GM18870 (cell line): ENCODE measurements around the gene ABCC6.
"Not testable (repeated sequence)": the region's sequence is repeated elsewhere in the genome, so short reads cannot be mapped to it uniquely, and the experiment has no call there.

Source experiments
- ATAC-seq: cut with Tn5 transposase; IDR thresholded peaks from one replicate; pipeline ENCODE4 v1.9.1; 2021; ENCODE audit warnings: moderate library complexity; ENCODE audit not compliant: unreplicated experiment

The ABCC6 gene

GRCh38 chr16:16120382-16121184 lies 102.7 kb downstream of the ABCC6 start:
- ATAC-seq: no peak

GRCh38 chr16:16120044-16120381 lies 103.3 kb downstream of the ABCC6 start:
- no peak for ATAC-seq

- ATAC-seq: no peak
These were observed 105.0 kb downstream of the ABCC6 start for GRCh38 chr16:16118337-16118736.

GRCh38 chr16:16116841-16117240 lies 106.5 kb downstream of the ABCC6 start:
- ATAC-seq: no peak

GRCh38 chr16:16113076-16113475 lies 110.2 kb downstream of the ABCC6 start:
- no peak for ATAC-seq

GRCh38 chr16:16112450-16113053 lies 110.7 kb downstream of the ABCC6 start:
- no peak for ATAC-seq

GRCh38 chr16:16111639-16112038 lies 111.7 kb downstream of the ABCC6 start:
- ATAC-seq: no peak

GRCh38 chr16:16110111-16110490 lies 113.2 kb downstream of the ABCC6 start:
- ATAC-seq: no peak

GRCh38 chr16:16109453-16110110 lies 113.7 kb downstream of the ABCC6 start:
- ATAC-seq: no peak

GRCh38 chr16:16108759-16109158 lies 114.5 kb downstream of the ABCC6 start:
- ATAC-seq: no peak

GRCh38 chr16:16107839-16108238 lies 115.5 kb downstream of the ABCC6 start:
- no peak for ATAC-seq

- ATAC-seq: no peak
These were observed 116.8 kb downstream of the ABCC6 start for GRCh38 chr16:16106466-16106865.

- ATAC-seq: no peak
These were observed 117.6 kb downstream of the ABCC6 start for GRCh38 chr16:16105646-16106045.

GRCh38 chr16:16104804-16105141 lies 118.5 kb downstream of the ABCC6 start:
- ATAC-seq: not testable (repeated sequence)

GRCh38 chr16:16104132-16104803 lies 119.0 kb downstream of the ABCC6 start:
- not testable (repeated sequence) for ATAC-seq

GRCh38 chr16:16102738-16103137 lies 120.6 kb downstream of the ABCC6 start:
- no peak for ATAC-seq

- no peak for ATAC-seq
These were observed 121.7 kb downstream of the ABCC6 start for GRCh38 chr16:16101585-16101984.

GRCh38 chr16:16100631-16101030 lies 122.7 kb downstream of the ABCC6 start:
- ATAC-seq: no peak

- no peak for ATAC-seq
These were observed 124.0 kb downstream of the ABCC6 start for GRCh38 chr16:16099320-16099719.
